GM10847 (cell line): ENCODE measurements around the gene ZEB1.

Experiments
- POLR2A ChIP-seq: IDR thresholded peaks from 2 replicates; pipeline ENCODE4 v1.6.1; 2011; ENCODE audit not compliant: insufficient read length; ENCODE audit errors: extremely low read depth

Gene ZEB1

DNA sequence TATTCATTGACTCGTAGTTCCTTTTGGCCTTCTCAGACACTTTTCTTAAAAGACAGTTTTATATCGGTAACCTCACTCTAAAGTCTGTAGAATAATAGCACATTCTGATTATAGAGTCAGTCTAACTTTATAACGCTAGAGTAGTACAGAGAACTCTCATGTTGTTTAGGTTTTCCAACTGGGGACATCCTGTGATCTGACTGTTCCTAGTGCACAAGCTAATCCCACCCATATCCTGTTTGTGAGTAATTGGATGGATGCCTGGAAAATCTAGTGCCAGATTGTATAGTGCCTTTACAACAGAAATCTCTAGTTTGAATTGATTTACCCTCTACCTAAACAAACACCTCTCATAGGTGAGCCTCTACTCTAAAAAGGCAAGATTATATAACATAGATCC lies 107.4 kb downstream of the ZEB1 start:
- TF ChIP-seq POLR2A: no peak

DNA sequence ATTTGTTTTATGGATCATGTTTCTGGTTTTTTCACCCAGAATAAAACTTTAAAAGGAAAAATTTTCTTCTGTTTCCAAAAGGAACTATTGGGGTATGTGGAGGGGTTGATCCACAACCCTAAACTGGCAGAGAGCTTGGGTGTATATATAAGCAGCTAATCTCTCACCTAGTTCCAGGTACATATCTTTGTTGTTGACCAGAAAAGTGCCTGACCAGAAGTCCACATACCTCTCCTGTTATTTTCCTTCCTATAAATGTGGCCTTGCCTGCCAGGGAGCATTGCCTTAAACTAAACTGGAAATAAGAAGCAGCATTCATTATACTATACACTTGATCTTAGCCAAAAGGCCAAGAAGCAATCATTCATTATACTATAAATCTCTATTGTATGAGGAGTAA lies 112.0 kb downstream of the ZEB1 start:
- TF ChIP-seq POLR2A: no peak

DNA sequence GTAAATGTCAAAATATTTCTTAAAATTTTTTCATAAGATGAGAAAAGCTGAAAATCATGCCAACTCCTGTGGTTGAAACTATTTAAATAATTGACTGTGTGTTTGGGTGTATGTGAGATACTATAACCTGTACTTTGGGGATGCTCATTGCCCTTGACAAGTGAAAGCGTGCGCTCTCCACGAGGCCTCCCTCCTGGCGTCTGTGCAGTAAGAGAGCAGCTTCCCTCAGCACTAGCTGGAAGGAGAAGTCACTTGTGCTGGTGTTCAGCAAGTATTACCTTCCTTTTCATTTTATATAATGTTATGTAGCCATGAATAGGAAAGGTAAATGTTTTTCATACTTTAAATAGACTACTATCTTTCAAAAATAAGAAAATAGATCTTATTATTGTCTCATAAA lies 118.9 kb downstream of the ZEB1 start:
- TF ChIP-seq POLR2A: no peak

DNA sequence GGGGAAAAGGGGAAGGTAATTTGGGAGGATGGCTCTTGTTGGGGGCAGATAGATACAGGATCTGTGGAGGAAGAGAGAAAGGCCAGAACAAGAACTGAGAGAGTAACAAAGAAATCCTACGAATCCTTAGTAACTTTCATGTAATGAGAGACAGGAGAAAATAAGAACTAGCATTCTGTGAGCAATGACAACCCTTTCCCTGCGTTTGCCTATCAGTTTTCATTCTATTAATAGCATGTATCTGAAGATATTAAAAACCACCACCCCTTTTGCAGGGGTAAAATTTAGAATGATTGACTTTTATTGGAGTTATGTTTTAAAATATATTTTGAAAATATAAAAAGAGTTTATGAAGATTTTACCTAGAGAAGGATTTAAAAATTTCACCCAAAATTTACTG lies 132.8 kb downstream of the ZEB1 start:
- no peak for TF ChIP-seq POLR2A

DNA sequence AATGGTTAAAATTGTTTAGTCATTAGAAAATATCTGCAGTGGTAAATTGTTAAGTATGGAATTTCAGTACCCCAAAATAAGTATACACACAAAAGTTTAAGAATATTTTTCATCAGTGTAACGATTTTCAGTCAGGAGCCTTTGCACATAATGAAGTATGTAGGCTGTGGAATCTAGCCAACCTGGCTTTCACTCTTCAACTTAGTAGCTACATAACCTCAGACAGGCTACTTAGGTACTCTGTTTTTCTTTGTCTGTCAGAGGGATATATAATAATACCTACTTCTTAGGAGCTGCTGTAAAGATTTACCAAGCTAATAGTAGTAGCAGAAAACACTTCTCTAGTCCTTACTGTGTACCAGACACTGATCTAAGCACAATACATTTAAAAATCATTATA lies 137.5 kb downstream of the ZEB1 start:
- TF ChIP-seq POLR2A: no peak

DNA sequence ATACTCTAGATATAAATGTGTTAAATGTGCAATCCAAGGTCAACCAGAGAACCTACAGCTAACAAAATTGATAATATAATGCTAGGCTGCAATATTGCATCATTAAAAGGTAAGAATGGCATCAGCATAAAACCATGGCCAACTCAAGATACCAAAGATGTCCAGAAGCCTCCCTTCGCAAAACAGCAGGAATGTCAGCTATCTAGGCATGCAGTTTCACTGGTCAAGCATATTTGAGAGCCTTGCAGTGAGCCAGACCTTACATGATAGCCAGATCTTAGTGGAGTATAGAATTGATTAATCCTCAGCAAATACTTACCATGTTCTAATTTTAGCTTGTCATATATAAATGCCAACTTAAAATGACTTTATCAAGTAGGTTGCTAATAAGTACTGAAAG lies 138.8 kb downstream of the ZEB1 start:
- TF ChIP-seq POLR2A: no peak

DNA sequence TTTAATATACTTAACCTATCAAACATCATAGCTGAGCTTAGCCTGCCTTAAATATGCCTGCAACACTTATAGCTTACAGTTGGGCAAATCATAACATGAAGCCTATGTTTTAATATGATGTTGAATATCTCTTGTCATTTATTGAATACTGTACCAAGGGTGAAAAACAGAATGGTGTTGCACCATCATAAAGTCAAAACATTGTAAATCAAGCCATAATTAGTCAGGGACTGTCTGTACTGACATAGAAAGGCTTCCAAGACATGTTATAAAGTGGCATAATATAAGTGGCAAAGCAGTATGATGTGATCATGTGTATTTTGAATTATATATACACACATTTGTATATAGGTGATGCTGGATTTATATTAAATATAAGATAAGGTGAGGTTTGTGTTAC lies 140.0 kb downstream of the ZEB1 start:
- TF ChIP-seq POLR2A: no peak

DNA sequence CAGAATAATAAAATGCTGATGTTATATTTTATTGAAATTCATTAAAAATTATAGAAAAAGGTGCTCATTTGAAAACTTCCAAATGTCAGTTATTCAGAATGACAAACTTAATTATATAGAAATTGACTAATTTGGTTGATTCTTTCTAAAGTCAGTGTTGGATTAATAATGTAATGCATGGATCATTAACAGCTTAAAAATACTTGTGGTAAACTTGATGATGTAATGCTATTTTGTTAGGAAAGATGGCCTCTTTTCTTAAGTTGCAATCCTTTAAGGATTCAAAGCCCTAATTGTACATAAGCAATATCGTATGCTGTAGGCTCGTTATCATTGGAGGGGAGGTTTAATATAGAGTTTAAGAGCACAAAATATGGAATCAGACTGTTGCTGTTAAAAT lies 141.2 kb downstream of the ZEB1 start:
- no peak for TF ChIP-seq POLR2A

DNA sequence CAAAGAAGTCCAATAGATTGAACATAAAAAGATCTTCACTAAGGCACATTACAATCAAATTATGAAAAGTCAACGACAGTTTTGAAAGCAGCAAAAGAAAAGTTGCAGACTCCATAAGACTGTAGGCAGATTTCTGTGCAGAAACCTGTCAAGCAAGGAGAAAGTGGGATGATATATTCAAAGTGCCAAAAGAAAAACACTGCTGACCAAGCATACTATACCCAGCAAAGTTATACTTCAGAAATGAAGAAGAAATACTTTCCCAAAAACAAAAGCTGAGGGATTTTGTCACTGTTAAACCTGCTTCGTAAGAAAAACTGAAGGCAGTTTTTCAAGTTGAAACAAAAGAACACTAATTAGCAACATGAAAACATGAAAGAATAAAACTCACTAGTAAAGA lies 145.5 kb downstream of the ZEB1 start:
- no peak for TF ChIP-seq POLR2A

DNA sequence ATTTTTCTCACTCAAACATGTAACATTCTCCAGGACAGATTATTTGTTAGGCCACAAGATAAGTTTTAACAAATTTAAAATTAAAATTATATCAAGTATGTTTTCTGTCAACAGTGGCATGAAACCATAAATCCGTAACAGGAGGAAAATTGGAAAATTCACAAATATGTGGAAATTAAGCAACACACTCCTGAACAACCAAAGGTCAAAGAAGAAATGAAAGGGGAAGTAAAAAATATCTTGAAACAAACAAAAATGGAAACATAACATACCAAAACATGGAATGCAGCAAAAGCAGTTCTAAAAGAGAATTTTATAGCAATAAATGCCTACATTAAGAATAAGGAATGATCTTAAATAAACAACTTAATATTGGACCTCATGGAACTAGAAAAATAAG lies 147.3 kb downstream of the ZEB1 start:
- TF ChIP-seq POLR2A: no peak

DNA sequence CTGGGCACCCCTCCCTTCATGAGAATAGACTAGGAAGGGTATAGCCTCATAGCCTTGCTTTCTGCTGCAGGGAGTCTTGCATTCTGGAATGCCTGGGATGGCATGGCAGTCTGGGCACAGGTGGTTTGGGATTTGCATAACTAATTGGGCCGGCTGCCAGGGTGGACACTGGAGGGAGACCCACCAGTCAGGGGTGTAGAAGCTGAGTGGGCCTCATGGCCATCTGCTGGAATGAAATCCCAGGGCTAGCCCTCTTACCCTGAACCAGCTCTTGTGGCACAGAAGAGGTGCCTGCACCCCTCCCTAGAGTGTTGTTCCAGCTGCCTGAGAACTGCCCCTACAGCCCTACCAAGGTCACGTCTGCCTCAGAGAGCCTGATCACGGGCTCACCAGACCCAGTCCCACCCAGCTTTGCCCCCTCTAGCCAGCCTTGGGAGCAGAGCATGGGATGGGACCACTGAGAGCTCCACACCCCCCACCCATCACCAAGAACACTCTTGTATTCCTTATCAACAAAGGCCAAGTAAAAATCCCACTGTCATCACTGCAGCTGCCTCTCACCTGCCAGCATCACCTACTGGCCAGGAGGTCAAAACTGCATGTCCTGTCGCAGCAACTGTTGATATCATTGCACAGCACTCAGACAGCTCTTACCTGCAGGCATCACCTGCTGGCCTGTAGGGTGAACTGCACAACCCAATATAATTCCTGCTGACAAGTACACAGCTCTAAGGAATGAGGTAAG lies 148.9 kb downstream of the ZEB1 start:
- TF ChIP-seq POLR2A: no peak

DNA sequence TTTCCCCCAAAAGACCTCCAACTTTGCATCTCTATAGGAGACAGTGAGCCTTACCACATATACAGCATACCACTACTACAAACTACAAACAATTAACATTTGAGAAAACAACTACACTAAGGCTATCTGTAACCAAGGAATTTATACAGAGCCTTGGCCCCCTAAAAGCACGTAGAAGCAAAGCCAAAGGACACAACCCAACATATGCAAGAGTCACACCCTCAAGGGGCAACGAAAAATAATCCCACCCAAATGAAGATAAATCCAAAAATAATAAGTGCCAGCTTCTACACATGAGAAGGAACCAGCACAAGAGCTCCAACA lies 149.5 kb downstream of the ZEB1 start:
- no peak for TF ChIP-seq POLR2A

DNA sequence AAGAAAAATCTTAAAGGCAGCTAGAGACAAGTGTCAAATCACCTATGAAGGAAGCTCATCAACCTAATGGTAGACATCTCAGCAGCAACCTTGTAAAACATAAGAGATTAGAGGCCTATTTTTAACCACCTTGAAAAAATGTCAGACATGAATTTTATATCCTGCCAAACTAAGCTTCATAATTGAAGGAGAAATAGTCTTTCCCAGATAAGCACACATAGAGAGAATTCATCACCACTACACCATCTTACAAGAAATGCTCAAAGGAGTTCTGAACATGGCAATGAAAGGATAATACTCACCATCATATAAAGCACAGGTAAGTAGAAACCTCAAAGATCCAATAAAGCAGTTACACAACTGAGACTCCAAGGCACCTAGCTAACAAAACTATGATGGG lies 156.5 kb downstream of the ZEB1 start:
- TF ChIP-seq POLR2A: no peak

DNA sequence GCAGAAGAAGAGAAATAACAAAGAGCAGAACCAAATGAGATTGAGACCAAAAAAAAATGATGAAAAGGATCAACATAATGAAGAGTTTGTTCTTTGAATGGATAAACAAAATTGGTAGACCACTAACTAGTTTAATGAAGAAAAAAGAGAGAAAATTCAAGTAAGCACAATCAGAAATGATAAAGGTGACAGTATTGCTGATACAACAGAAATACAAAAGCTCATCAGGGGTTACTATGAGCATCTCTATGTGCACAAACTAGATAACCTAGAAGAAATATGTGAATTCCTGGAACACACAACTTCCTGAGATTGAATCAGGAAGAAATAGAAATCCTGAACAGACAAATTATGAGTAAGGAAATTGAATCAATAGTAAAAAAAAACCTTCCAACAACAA lies 157.1 kb downstream of the ZEB1 start:
- no peak for TF ChIP-seq POLR2A

DNA sequence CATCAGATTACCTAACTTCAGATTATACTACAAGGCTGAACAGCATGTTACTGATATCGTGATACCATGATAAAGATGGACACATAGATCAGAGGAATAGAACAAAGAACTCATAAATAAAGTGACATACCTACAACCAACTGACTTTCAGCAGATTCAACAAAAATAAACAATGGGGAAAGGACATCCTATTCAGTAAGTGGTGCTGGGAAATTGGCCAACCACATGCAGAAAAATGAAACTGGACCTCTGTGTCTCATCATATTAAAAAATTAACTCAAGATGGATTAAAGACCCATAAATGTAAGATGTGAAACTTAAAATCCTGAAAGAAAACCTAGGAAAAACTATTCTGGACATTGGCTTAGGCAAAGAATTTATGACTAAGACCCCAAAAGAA lies 158.6 kb downstream of the ZEB1 start:
- no peak for TF ChIP-seq POLR2A

DNA sequence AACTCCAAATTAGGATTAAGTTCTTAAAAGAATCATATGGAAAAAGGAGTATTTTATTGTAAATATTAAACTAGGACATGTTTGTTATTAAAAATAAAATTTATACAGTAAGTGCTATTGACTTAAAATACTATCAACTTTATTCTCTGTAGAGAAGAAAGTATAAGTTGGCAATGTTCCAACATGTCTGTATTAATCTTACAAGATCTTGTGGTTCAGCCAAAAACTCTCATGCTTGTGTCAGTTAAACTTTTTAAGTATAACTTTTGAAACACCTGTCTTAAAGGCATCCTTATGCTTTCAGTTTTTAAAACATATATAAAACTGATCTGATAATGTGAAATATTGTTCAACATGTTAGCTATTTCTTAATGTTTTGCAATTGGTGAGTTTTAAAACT lies 160.7 kb downstream of the ZEB1 start:
- TF ChIP-seq POLR2A: no peak

DNA sequence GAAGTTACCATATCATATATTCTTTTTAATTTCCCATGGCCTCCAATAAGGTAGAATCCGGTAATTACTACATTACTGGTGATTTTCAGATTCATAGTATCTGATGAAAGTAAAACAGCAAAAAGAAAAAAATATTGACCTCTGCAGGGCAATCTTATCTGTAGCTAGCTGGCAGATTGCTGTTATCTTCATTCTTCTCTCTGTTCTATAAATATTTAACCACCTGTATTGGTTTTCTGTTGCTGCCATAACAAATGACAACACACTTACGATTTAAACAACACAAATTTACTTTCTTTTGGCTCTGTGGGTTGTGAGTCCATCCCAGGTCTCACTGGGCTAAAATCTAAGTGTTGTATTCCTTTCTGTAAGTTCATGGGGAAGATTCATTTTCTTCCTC lies 164.5 kb downstream of the ZEB1 start:
- no peak for TF ChIP-seq POLR2A

DNA sequence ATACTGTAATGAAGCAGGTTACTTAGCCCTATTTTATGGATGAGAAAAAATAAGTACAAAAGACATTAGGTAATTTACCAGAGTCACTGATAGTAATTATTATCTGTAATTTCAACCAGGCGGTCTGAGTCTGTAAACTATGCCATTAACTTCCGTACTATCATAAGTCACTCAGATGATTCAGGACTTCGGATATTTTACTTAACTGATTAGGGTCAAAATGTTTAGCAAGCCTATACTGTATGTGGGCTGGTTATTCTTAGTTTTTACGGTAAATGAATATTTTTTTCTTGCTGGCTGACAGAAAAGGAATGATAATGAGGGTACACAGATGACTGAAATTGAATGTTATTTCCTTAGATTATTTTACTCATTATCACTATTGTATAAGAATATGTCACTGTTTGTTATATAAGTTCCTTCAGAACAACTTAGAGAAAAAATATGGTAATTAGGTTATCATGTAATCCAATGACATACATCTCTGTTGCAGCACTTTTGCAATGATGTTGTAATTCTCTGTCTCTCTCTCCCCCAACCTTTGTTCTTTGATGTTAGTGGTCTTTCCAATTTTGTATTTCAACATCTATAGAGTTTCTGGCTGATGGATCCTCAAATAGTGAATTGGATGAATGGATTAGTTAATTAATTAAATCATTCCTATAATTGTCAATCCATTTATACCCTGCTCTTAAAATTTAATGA lies 165.6 kb downstream of the ZEB1 start:
- no peak for TF ChIP-seq POLR2A
